IMR-90 (cell line): ENCODE data around the gene THNSL1. TPM values are rescaled to one million over a fixed set of nuclear protein-coding genes. Genes with fewer than 3 reads are reported as not detected.

Source experiments
- ATAC-seq: fragments of 200-7000 bp; cut with Tn5 transposase; 2 replicates; pipeline ENCODE4 v1.9.1; 2020; ENCODE audit warnings: low read depth, mild to moderate bottlenecking, moderate library complexity
- BruUV-seq: library from RNA; stranded (reverse); fragments of 400-500 nt; replicated peaks from 2 replicates; lab custom pipeline; 2021; lab: Mats Ljungman, UMichigan
- CTCF ChIA-PET: fragments of 300-600 bp; formaldehyde crosslinking; extraction: SDS; loops from one replicate; lab custom pipeline; 2021; ENCODE audit warnings: antibody characterized with exemption; lab: Yijun Ruan, JAX
- POLR2A ChIA-PET: fragments of 300-600 bp; sonication (Branson Sonifier 250); formaldehyde crosslinking; loops from one replicate; lab custom pipeline; 2022; ENCODE audit warnings: antibody characterized with exemption; ENCODE audit not compliant: unreplicated experiment; lab: Charles Lee
- DNase-seq: peaks from one replicate; pipeline ENCODE4 v3.0.0; 2013
- H2AFZ ChIP-seq: replicated peaks from 2 replicates; pipeline ENCODE3; 2013; ENCODE audit warnings: low read length, mild to moderate bottlenecking; ENCODE audit not compliant: poor library complexity
- H2AK5ac ChIP-seq: 2 replicates; pipeline ENCODE4 v1.6.1; 2013; ENCODE audit warnings: low read depth, low read length, inconsistent platforms
- H2AK9ac ChIP-seq: replicated peaks from 2 replicates; pipeline ENCODE3; 2013; ENCODE audit warnings: mild to moderate bottlenecking, low read depth, low read length, moderate library complexity; ENCODE audit not compliant: poor library complexity
- H2BK120ac ChIP-seq: 2 replicates; pipeline ENCODE4 v1.6.1; 2013; ENCODE audit warnings: low read depth, low read length, inconsistent platforms
- H2BK15ac ChIP-seq: 3 replicates; pipeline ENCODE4 v1.6.1; 2013; ENCODE audit warnings: low read depth, low read length, inconsistent platforms
- H2BK20ac ChIP-seq: 2 replicates; pipeline ENCODE4 v1.6.1; 2013; ENCODE audit warnings: low read depth, mild to moderate bottlenecking, inconsistent platforms, low read length, moderate library complexity
- H2BK5ac ChIP-seq: 2 replicates; pipeline ENCODE4 v1.6.1; 2013; ENCODE audit warnings: mild to moderate bottlenecking, low read depth, low read length, inconsistent platforms; ENCODE audit not compliant: poor library complexity, severe bottlenecking
- H3K14ac ChIP-seq: replicated peaks from 2 replicates; pipeline ENCODE4 v1.6.1; 2013; ENCODE audit warnings: low read depth, low read length, inconsistent platforms
- H3K18ac ChIP-seq: 2 replicates; pipeline ENCODE4 v1.6.1; 2013; ENCODE audit warnings: low read depth, low read length, control low read depth
- H3K23ac ChIP-seq: 2 replicates; pipeline ENCODE4 v1.6.1; 2013; ENCODE audit warnings: low read depth, low read length, inconsistent platforms
- H3K27ac ChIP-seq: 2 replicates; pipeline ENCODE4 v1.5.1; 2013; ENCODE audit warnings: mild to moderate bottlenecking, control low read depth, low read length; ENCODE audit not compliant: insufficient read depth
- H3K27me3 ChIP-seq: 2 replicates; pipeline ENCODE4 v1.6.1; 2013; ENCODE audit warnings: low read length; ENCODE audit not compliant: control insufficient read depth, insufficient read depth
- H3K36me3 ChIP-seq: 2 replicates; pipeline ENCODE4 v1.6.1; 2013; ENCODE audit warnings: low read length, mixed read lengths; ENCODE audit not compliant: control insufficient read depth, insufficient read depth
- H3K4ac ChIP-seq: 2 replicates; pipeline ENCODE4 v1.6.1; 2013; ENCODE audit warnings: low read depth, low read length, inconsistent platforms
- H3K4me1 ChIP-seq: 2 replicates; pipeline ENCODE4 v1.6.1; 2013; ENCODE audit warnings: low read length, mixed read lengths; ENCODE audit not compliant: control insufficient read depth, insufficient read depth
- H3K4me2 ChIP-seq: 2 replicates; pipeline ENCODE4 v1.6.1; 2013; ENCODE audit warnings: low read depth, mild to moderate bottlenecking, control low read depth, low read length, moderate library complexity
- H3K4me3 ChIP-seq: 2 replicates; pipeline ENCODE4 v1.5.1; 2013; ENCODE audit warnings: low read depth, mild to moderate bottlenecking, control low read depth, low read length, moderate library complexity; ENCODE audit not compliant: insufficient read depth
- H3K56ac ChIP-seq: 2 replicates; pipeline ENCODE4 v1.6.1; 2013; ENCODE audit warnings: low read length, inconsistent platforms; ENCODE audit not compliant: insufficient read depth; ENCODE audit errors: extremely low read depth
- H3K79me1 ChIP-seq, 2 experiments: 2 replicates each; pipeline ENCODE4 v1.6.1; 2013; ENCODE audit warnings: low read length in 2 of 2, inconsistent platforms in 1 of 2, low read depth in 1 of 2
- H3K9ac ChIP-seq: 2 replicates; pipeline ENCODE4 v1.6.1; 2013; ENCODE audit warnings: low read depth, low read length, control low read depth
- H3K9me1 ChIP-seq: 2 replicates; pipeline ENCODE4 v1.6.1; 2013; ENCODE audit warnings: low read length, inconsistent platforms; ENCODE audit not compliant: insufficient read depth
- H3K9me3 ChIP-seq: 2 replicates; pipeline ENCODE4 v1.6.1; 2013; ENCODE audit warnings: low read length; ENCODE audit not compliant: control insufficient read depth, insufficient read depth
- H4K20me1 ChIP-seq: 2 replicates; pipeline ENCODE4 v1.6.1; 2013; ENCODE audit warnings: low read length, inconsistent platforms; ENCODE audit not compliant: insufficient read depth
- H4K5ac ChIP-seq: 2 replicates; pipeline ENCODE4 v1.6.1; 2013; ENCODE audit warnings: mild to moderate bottlenecking, low read depth, low read length, control low read depth
- H4K8ac ChIP-seq, 2 experiments: 2 replicates each; pipeline ENCODE4 v1.6.1; 2013; ENCODE audit warnings: low read depth in 2 of 2, low read length in 2 of 2, control low read depth in 1 of 2, inconsistent platforms in 1 of 2
- H4K91ac ChIP-seq: 2 replicates; pipeline ENCODE4 v1.6.1; 2013; ENCODE audit warnings: low read depth, low read length, inconsistent platforms; ENCODE audit not compliant: insufficient read depth
- ELK1 ChIP-seq: fragments of 150-350 bp; IDR thresholded peaks from 2 replicates; pipeline ENCODE4 v1.6.1; 2016; ENCODE audit warnings: low read depth, mild to moderate bottlenecking, low read length, moderate library complexity, borderline replicate concordance
- MAFK ChIP-seq: IDR thresholded peaks from 2 replicates; pipeline ENCODE4 v1.6.1; 2012; ENCODE audit warnings: low read depth, low read length, improper control_type of control experiment
- MXI1 ChIP-seq: IDR thresholded peaks from 2 replicates; pipeline ENCODE4 v1.6.1; 2012; ENCODE audit warnings: low read depth, mild to moderate bottlenecking, low read length, moderate library complexity, borderline replicate concordance
- WGBS, 2 experiments: methylation state at CpG; one replicate each; pipeline versions ENCODE4 v1.1.5 to v1.1.7; 2013; ENCODE audit warnings: missing lambda C conversion rate in 2 of 2; ENCODE audit not compliant: insufficient read length in 1 of 2; ENCODE audit errors: extremely low coverage in 2 of 2; 5-methylcytosine and 5-hydroxymethylcytosine counted together
- dilution Hi-C: fragments of 300-500 bp; cut with HindIII; formaldehyde crosslinking; loops from one replicate; pipeline ENCODE4 v1.14.3; 2018; ENCODE audit warnings: low sequenced_read_pairs; ENCODE audit not compliant: unreplicated experiment
- in situ Hi-C: fragments of 300-500 bp; cut with MboI; formaldehyde crosslinking; loops from 3 replicates; pipeline ENCODE4 v1.14.3; 2019; ENCODE audit warnings: low sequenced_read_pairs, inconsistent platforms, mixed read lengths
- intact Hi-C: fragments of 100-400 bp; cut with micrococcal nuclease; formaldehyde crosslinking; loops from 2 replicates; pipeline ENCODE4 v1.10.0; 2022
- polyA plus RNA-seq, 3 experiments: library from polyadenylated mRNA; depleted of rRNA; stranded (reverse); fragments of >200 nt; gene quantifications; 2 replicates each; pipeline ENCODE4 v1.2.3, GENCODE V29; 2012; ENCODE audit warnings: low replicate concordance in 1 of 3
- total RNA-seq: library from RNA; depleted of rRNA; stranded (reverse); fragments of >200 nt; gene quantifications from 2 replicates; pipeline ENCODE4 v1.2.3, GENCODE V29; 2012

The THNSL1 gene
- total and polyA plus RNA-seq, 2 of the 4 experiments (the other 2 are of a cell fraction), result 1.3 to 2.0 TPM

GRCh38 chr10:25018703-25019102 lies 2.3 kb downstream of the THNSL1 start:
- Histone ChIP-seq H2BK120ac (no peak overlapping the region), H4K20me1 (no peaks in the 10 kb centered on the region), H3K27me3 (no peaks in the 10 kb centered on the region), H4K91ac (no peak overlapping the region), H3K9me3 (no peaks in the 10 kb centered on the region), H3K14ac (no peak overlapping the region), H3K4me1 (peaks cover 1% of the 10 kb centered on the region; the same call in 1 of the 2 replicates), H2AK9ac (no peak overlapping the region), H3K4me2 (no peak overlapping the region), H2BK15ac (no peak overlapping the region), H2BK5ac (no peak overlapping the region), H3K4ac (no peak overlapping the region), H2BK20ac (no peak overlapping the region), H3K27ac (no peak overlapping the region), H3K79me1 (peaks cover 0 to 4% of the 10 kb centered on the region in 2 experiments; a peak in 1 of 4 replicates), H2AFZ (no peak overlapping the region), H3K4me3 (no peak overlapping the region), H2AK5ac (no peak overlapping the region), H3K18ac (no peak overlapping the region), H3K23ac (no peak overlapping the region), H3K9ac (no peak overlapping the region), H3K56ac (no peak overlapping the region), H4K5ac (no peak overlapping the region), H3K9me1 (no peaks in the 10 kb centered on the region), H4K8ac (no peak overlapping the region), H3K36me3 (no peaks in the 10 kb centered on the region)
- DNase-seq, result no peak
- POLR2A ChIA-PET, result no interaction called here
- no CpG with 5 or more reads among the region's 3 CpGs for WGBS, 2 experiments
- CTCF ChIA-PET, result interaction anchor here (0.7 kb wide), 1 partner anchor 604 kb away, joined by 6 read pairs; no protein-coding TSS in a partner anchor
- intact Hi-C loops, result no loop called here
- BruUV-seq, result no TSS peak
- TF ChIP-seq MAFK (peak; percentile 62), ELK1 (no peak), MXI1 (no peak)
- ATAC-seq, result no peak
- in situ Hi-C loops, result no loop called here
- dilution Hi-C loops, result no loop called here
